Endothelial cell of umbilical vein (primary cell): ENCODE data around the gene AGPS. TPM values are rescaled to one million over a fixed set of nuclear protein-coding genes. Genes with fewer than 3 reads are reported as not detected.

Experiments
- BruUV-seq: library from RNA; stranded (reverse); fragments of 400-500 nt; replicated peaks from 2 replicates; lab custom pipeline; 2021; lab: Mats Ljungman, UMichigan
- CTCF ChIA-PET: fragments of 300-600, 350-600 bp; sonication (Branson Sonifier 250); formaldehyde crosslinking; loops from one replicate; lab custom pipeline; 2021; ENCODE audit warnings: antibody characterized with exemption, inconsistent platforms; lab: Charles Lee
- POLR2A ChIA-PET: fragments of 300-600, 350-600 bp; sonication (Branson Sonifier 250); formaldehyde crosslinking; loops from one replicate; lab custom pipeline; 2021; ENCODE audit warnings: antibody characterized with exemption, inconsistent platforms; lab: Charles Lee
- DNase-seq: peaks from one replicate; pipeline ENCODE4 v3.0.0-alpha.2; 2011; ENCODE audit warnings: low read depth, low spot score
- FAIRE-seq: peaks from 2 replicates; lab custom pipeline; 2011; peaks lifted over from hg19 to GRCh38; lab: Jason Lieb, UNC
- H2AFZ ChIP-seq: 2 replicates; pipeline ENCODE4 v1.6.0; 2012; ENCODE audit warnings: low read depth, low read length, control low read depth, inconsistent platforms
- H3K27ac ChIP-seq: 2 replicates; pipeline ENCODE4 v1.5.1; 2011; ENCODE audit warnings: low read depth, mild to moderate bottlenecking, control low read depth, low read length, moderate library complexity; ENCODE audit not compliant: insufficient read depth
- H3K27me3 ChIP-seq, 2 experiments: 2 replicates each; pipeline versions ENCODE4 v1.6.0 to v1.6.1; 2011; ENCODE audit warnings: low read length in 2 of 2, mixed read lengths in 1 of 2; ENCODE audit not compliant: control insufficient read depth in 2 of 2, insufficient read depth in 2 of 2
- H3K36me3 ChIP-seq, 2 experiments: 2 replicates in 1 of 2; 3 replicates in 1 of 2; pipeline ENCODE4 v1.5.1; 2011; ENCODE audit warnings: low read length in 2 of 2, mild to moderate bottlenecking in 1 of 2, moderate library complexity in 1 of 2; ENCODE audit not compliant: control insufficient read depth in 2 of 2, insufficient read depth in 2 of 2; ENCODE audit errors: extremely low read depth in 1 of 2
- H3K4me1 ChIP-seq: 3 replicates; pipeline ENCODE4 v1.5.1; 2011; ENCODE audit warnings: mild to moderate bottlenecking, low read length; ENCODE audit not compliant: control insufficient read depth, insufficient read depth; ENCODE audit errors: extremely low read depth
- H3K4me2 ChIP-seq: 2 replicates; pipeline ENCODE4 v1.6.1; 2011; ENCODE audit warnings: low read length, control low read depth, mixed read lengths; ENCODE audit not compliant: insufficient read depth
- H3K4me3 ChIP-seq, 3 experiments: fragments of 200-600 bp in 1 of 3; sonication (generic), shearing (Covaris generic) in 1 of 3; replicated peaks in 1 of 3; 2 replicates each; pipeline ENCODE4 v1.5.1; 2011 to 2016; ENCODE audit warnings: control low read depth in 3 of 3, low read length in 3 of 3, mild to moderate bottlenecking in 2 of 3, inconsistent platforms in 1 of 3, low read depth in 1 of 3, moderate library complexity in 1 of 3; ENCODE audit not compliant: insufficient read depth in 1 of 3
- H3K79me2 ChIP-seq: 2 replicates; pipeline ENCODE4 v1.6.0; 2012; ENCODE audit warnings: low read length, inconsistent platforms; ENCODE audit not compliant: control insufficient read depth, insufficient read depth
- H3K9ac ChIP-seq: replicated peaks from 2 replicates; pipeline ENCODE3; 2011; ENCODE audit warnings: low read length, control low read depth; ENCODE audit not compliant: insufficient read depth; ENCODE audit errors: extremely low read depth
- H3K9me1 ChIP-seq: replicated peaks from 3 replicates; pipeline ENCODE4 v1.6.0; 2011; ENCODE audit warnings: mild to moderate bottlenecking, low read length; ENCODE audit not compliant: control insufficient read depth, insufficient read depth; ENCODE audit errors: extremely low read depth
- H3K9me3 ChIP-seq: replicated peaks from 2 replicates; pipeline ENCODE4 v1.5.1; 2012; ENCODE audit warnings: low read length, inconsistent platforms; ENCODE audit not compliant: control insufficient read depth, insufficient read depth
- H4K20me1 ChIP-seq: replicated peaks from 2 replicates; pipeline ENCODE3; 2011; ENCODE audit warnings: mild to moderate bottlenecking, low read length; ENCODE audit not compliant: control insufficient read depth, insufficient read depth; ENCODE audit errors: extremely low read depth
- CTCF ChIP-seq, 2 donors: IDR thresholded peaks; 1 replicate in 1 of 2; 2 replicates in 1 of 2; pipeline ENCODE4 v1.5.1; 2011; ENCODE audit warnings: low read length in 2 of 2, mild to moderate bottlenecking in 2 of 2, moderate library complexity in 2 of 2, control low read depth in 1 of 2, inconsistent platforms in 1 of 2, low read depth in 1 of 2; ENCODE audit not compliant: insufficient read depth in 1 of 2; ENCODE audit errors: extremely low read depth in 1 of 2
- EZH2 ChIP-seq: IDR thresholded peaks from 2 replicates; pipeline ENCODE4 v1.6.1; 2012; ENCODE audit warnings: borderline replicate concordance, low read depth, mild to moderate bottlenecking, moderate library complexity, low read length, inconsistent platforms; ENCODE audit not compliant: severe bottlenecking
- FOS ChIP-seq: IDR thresholded peaks from 2 replicates; pipeline ENCODE4 v1.6.1; 2011; ENCODE audit warnings: mild to moderate bottlenecking, low read length, moderate library complexity, borderline replicate concordance; ENCODE audit not compliant: insufficient read depth
- GATA2 ChIP-seq: IDR thresholded peaks from 2 replicates; pipeline ENCODE4 v1.7.0; 2011; ENCODE audit warnings: low read depth, mild to moderate bottlenecking, moderate library complexity, mixed read lengths, low read length; ENCODE audit not compliant: insufficient read length, insufficient read depth
- JUN ChIP-seq: IDR thresholded peaks from 2 replicates; pipeline ENCODE4 v1.6.1; 2011; ENCODE audit warnings: borderline replicate concordance, low read depth; ENCODE audit not compliant: insufficient read length, insufficient read depth
- MAX ChIP-seq: IDR thresholded peaks from 2 replicates; pipeline ENCODE4 v1.6.1; 2011; ENCODE audit not compliant: insufficient read depth, insufficient read length
- MYC ChIP-seq: IDR thresholded peaks from one replicate; pipeline ENCODE4 v1.6.1; 2011; ENCODE audit warnings: mild to moderate bottlenecking, low read depth, low read length
- POLR2A ChIP-seq: IDR thresholded peaks from 2 replicates; pipeline ENCODE4 v1.6.1; 2012; ENCODE audit warnings: low read depth, mild to moderate bottlenecking, control low read depth, low read length
- POLR2AphosphoS5 ChIP-seq: IDR thresholded peaks from 2 replicates; pipeline ENCODE4 v1.6.1; 2012; ENCODE audit warnings: low read depth, mild to moderate bottlenecking, control low read depth, low read length, moderate library complexity; ENCODE audit not compliant: insufficient read depth
- dilution Hi-C: fragments of 300-500 bp; cut with MboI; formaldehyde crosslinking; loops from one replicate; pipeline ENCODE4 v1.15.0; 2019; ENCODE audit warnings: low sequenced_read_pairs; ENCODE audit not compliant: extremely low pct_ligation_motif_present
- intact Hi-C: fragments of 100-400 bp; cut with micrococcal nuclease; formaldehyde crosslinking; loops from one replicate; pipeline ENCODE4 v1.10.0; 2022
- polyA plus RNA-seq, 4 experiments: library from polyadenylated mRNA; depleted of rRNA in 3 of 4; stranded (reverse) in 3 of 4; unstranded in 1 of 4; fragments of >200 nt; gene quantifications; 2 replicates each; pipeline versions ENCODE4 v1.2.1 to v1.2.3, GENCODE V29; 2011 to 2012; ENCODE audit warnings: missing spikeins in 1 of 4
- total RNA-seq: library from RNA; stranded (reverse); gene quantifications from 2 replicates; pipeline ENCODE4 v1.2.3, GENCODE V29; 2021

Gene AGPS
- total and polyA plus RNA-seq, 2 donors (not counting 3 experiments of a cell fraction or from before 2014, with no cell fraction given) = 10.1 to 96.5 TPM

DNA sequence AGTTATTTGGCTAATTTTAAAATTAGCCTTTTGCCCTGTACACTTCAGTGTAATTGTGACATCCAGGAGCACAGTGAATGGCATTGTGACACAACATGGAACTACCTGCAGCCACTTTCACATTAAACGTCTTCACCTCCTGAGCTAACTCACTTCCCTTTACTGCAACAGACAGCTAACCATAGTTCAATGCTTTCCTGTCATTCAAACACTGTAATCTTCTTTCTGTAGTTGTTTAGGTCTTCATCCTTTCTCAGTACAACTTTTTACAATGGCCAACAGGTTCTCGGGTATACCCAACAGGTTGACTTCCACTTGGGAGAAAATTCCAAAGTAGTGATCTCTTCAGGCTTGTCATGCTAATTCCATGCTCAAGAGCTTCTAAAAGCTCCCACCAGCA, 8.6 kb upstream of the AGPS start:
- Histone ChIP-seq H4K20me1 (no peaks in the 10 kb centered on the region), H3K9ac (no peak overlapping the region), H3K9me3 (no peaks in the 10 kb centered on the region), H3K4me1 (no peaks in the 10 kb centered on the region), H3K79me2 (peaks cover 4% of the 10 kb centered on the region), H3K36me3 (no peaks in the 10 kb centered on the region), H3K4me2 (no peak overlapping the region), H3K4me3 (no peak overlapping the region), H3K9me1 (no peaks in the 10 kb centered on the region), H2AFZ (no peak overlapping the region), H3K27me3 (no peaks in the 10 kb centered on the region), H3K27ac (no peak overlapping the region)
- FAIRE-seq (no peak), DNase-seq (no peak)
- no peak for TF ChIP-seq POLR2AphosphoS5
- TF ChIP-seq EZH2 = no peak
- no peak for TF ChIP-seq MAX
- no peak for TF ChIP-seq GATA2
- no peak for TF ChIP-seq FOS
- no peak for TF ChIP-seq MYC
- TF ChIP-seq JUN = no peak
- TF ChIP-seq CTCF (IDR thresholded peaks at IDR 0.05; ENCODE audit: extremely low read depth in 1 of 2, insufficient read depth in 1 of 2, low read depth in 1 of 2, low read length in 2 of 2) = no peak
- TF ChIP-seq POLR2A = no peak
- dilution Hi-C loops (no loop called here), intact Hi-C loops (no loop called here)
- ChIA-PET POLR2A (no interaction called here), CTCF (interaction anchor here (1.0 to 1.1 kb wide), 2 partner anchors 10 to 49 kb away, joined by 3 read pairs; no protein-coding TSS in a partner anchor)
- BruUV-seq = no TSS peak
